Progenitor cell of endocrine pancreas (in vitro differentiated cells): ENCODE measurements around the gene CTAGE9. TPM values are rescaled to one million over a fixed set of nuclear protein-coding genes. Genes with fewer than 3 reads are reported as not detected.

ENCODE experiments used
- DNase-seq: peaks from one replicate; pipeline ENCODE4 v3.0.0; 2021; ENCODE audit warnings: low spot score; ENCODE audit not compliant: unreplicated experiment
- H3K27ac Mint-ChIP-seq: 2 replicates; pipeline ENCODE4 v1.8.0; 2021; ENCODE audit warnings: mild to moderate bottlenecking, moderate library complexity, mixed read lengths
- H3K27me3 Mint-ChIP-seq: 2 replicates; pipeline ENCODE4 v1.8.0; 2021; ENCODE audit warnings: mixed read lengths
- H3K36me3 Mint-ChIP-seq: 2 replicates; pipeline ENCODE4 v1.8.0; 2022; ENCODE audit warnings: mixed read lengths; ENCODE audit not compliant: insufficient read depth
- H3K4me1 Mint-ChIP-seq: 2 replicates; pipeline ENCODE4 v1.8.0; 2021; ENCODE audit warnings: low read depth, mixed read lengths
- H3K4me3 Mint-ChIP-seq: 2 replicates; pipeline ENCODE4 v1.8.0; 2021; ENCODE audit warnings: low read depth, mild to moderate bottlenecking, moderate library complexity, mixed read lengths
- H3K9me3 Mint-ChIP-seq: 2 replicates; pipeline ENCODE4 v1.8.0; 2021; ENCODE audit warnings: low read depth, mixed read lengths
- CTCF ChIP-seq: fragments of 200-600 bp; sonication (generic); IDR thresholded peaks from one replicate; pipeline ENCODE4 v1.5.0; 2021; ENCODE audit warnings: antibody characterized with exemption, mild to moderate bottlenecking; ENCODE audit not compliant: unreplicated experiment
- total RNA-seq: library from RNA; stranded (reverse); gene quantifications from 2 replicates; pipeline ENCODE4 v1.2.1, GENCODE V29; 2021

CTAGE9 gene
- total RNA-seq, 1 donor from 2014 or later: not detected

GRCh38 chr6:131731224-131731623, 20.4 kb upstream of the CTAGE9 start:
- no peaks in the 10 kb centered on the region for H3K4me1 Mint-ChIP-seq
- H3K27ac Mint-ChIP-seq: no peak overlapping the region
- no peaks in the 10 kb centered on the region for H3K27me3 Mint-ChIP-seq
- no peaks in the 10 kb centered on the region for H3K36me3 Mint-ChIP-seq
- H3K4me3 Mint-ChIP-seq: no peak overlapping the region
- DNase-seq: no peak
- H3K9me3 Mint-ChIP-seq: peaks cover 8% of the 10 kb centered on the region
- no peak for TF ChIP-seq CTCF

- no peak for DNase-seq
- Mint-ChIP-seq H3K4me1 (no peaks in the 10 kb centered on the region), H3K9me3 (peaks cover 10% of the 10 kb centered on the region), H3K36me3 (no peaks in the 10 kb centered on the region), H3K27ac (no peak overlapping the region), H3K4me3 (no peak overlapping the region), H3K27me3 (no peaks in the 10 kb centered on the region)
- no peak for TF ChIP-seq CTCF
Measured at GRCh38 chr6:131730264-131730663, 19.4 kb upstream of the CTAGE9 start.

- H3K4me3 Mint-ChIP-seq: no peak overlapping the region
- H3K36me3 Mint-ChIP-seq: no peaks in the 10 kb centered on the region
- no peaks in the 10 kb centered on the region for H3K27me3 Mint-ChIP-seq
- no peaks in the 10 kb centered on the region for H3K4me1 Mint-ChIP-seq
- peaks cover 10% of the 10 kb centered on the region for H3K9me3 Mint-ChIP-seq
- no peak overlapping the region for H3K27ac Mint-ChIP-seq
- DNase-seq: no peak
- no peak for TF ChIP-seq CTCF
Measured at GRCh38 chr6:131729550-131729949, 18.7 kb upstream of the CTAGE9 start.

- H3K36me3 Mint-ChIP-seq: no peaks in the 10 kb centered on the region
- H3K27ac Mint-ChIP-seq: no peak overlapping the region
- H3K4me1 Mint-ChIP-seq: no peaks in the 10 kb centered on the region
- H3K9me3 Mint-ChIP-seq: peaks cover 10% of the 10 kb centered on the region
- no peak for DNase-seq
- H3K27me3 Mint-ChIP-seq: no peaks in the 10 kb centered on the region
- no peak overlapping the region for H3K4me3 Mint-ChIP-seq
- TF ChIP-seq CTCF: no peak
Measured at GRCh38 chr6:131728296-131728939, 17.6 kb upstream of the CTAGE9 start.

- no peak overlapping the region for H3K27ac Mint-ChIP-seq
- TF ChIP-seq CTCF: no peak
- H3K4me1 Mint-ChIP-seq: no peaks in the 10 kb centered on the region
- peaks cover 10% of the 10 kb centered on the region for H3K9me3 Mint-ChIP-seq
- no peaks in the 10 kb centered on the region for H3K27me3 Mint-ChIP-seq
- no peaks in the 10 kb centered on the region for H3K36me3 Mint-ChIP-seq
- no peak overlapping the region for H3K4me3 Mint-ChIP-seq
- DNase-seq: no peak
Measured at GRCh38 chr6:131727868-131728267, 17.1 kb upstream of the CTAGE9 start.
